Natural killer cell (primary cell): Measurements from ENCODE around the gene TMC5. TPM values are rescaled to one million over a fixed set of nuclear protein-coding genes. Genes with fewer than 3 reads are reported as not detected.

Experiments
- ATAC-seq, 3 donors: fragments of 150-1000 bp in 2 of 3; fragments of 200-7000 bp in 1 of 3; cut with Tn5 transposase; 1 replicate in 1 of 3; 2 replicates in 2 of 3; pipeline ENCODE4 v1.10.0; 2021; ENCODE audit warnings: mild to moderate bottlenecking in 2 of 3, moderate library complexity in 2 of 3
- DNase-seq, 2 donors: peaks; one replicate each; pipeline versions ENCODE4 v3.0.0 to v3.0.0-alpha.2; 2013 to 2021; ENCODE audit warnings: mixed read lengths in 1 of 2
- H3K27ac ChIP-seq: one replicate; pipeline ENCODE4 v1.5.1; 2013; ENCODE audit warnings: mild to moderate bottlenecking, low read length
- H3K27me3 ChIP-seq: one replicate; pipeline ENCODE4 v1.6.1; 2013; ENCODE audit warnings: low read length; ENCODE audit not compliant: control insufficient read depth, insufficient read depth
- H3K36me3 ChIP-seq: one replicate; pipeline ENCODE4 v1.6.1; 2013; ENCODE audit warnings: low read length; ENCODE audit not compliant: control insufficient read depth, insufficient read depth
- H3K4me1 ChIP-seq: one replicate; pipeline ENCODE4 v1.6.1; 2013; ENCODE audit warnings: low read length; ENCODE audit not compliant: control insufficient read depth, insufficient read depth
- H3K4me3 ChIP-seq: one replicate; pipeline ENCODE4 v1.5.1; 2013; ENCODE audit warnings: low read length
- H3K9me3 ChIP-seq: one replicate; pipeline ENCODE4 v1.6.1; 2013; ENCODE audit warnings: low read length; ENCODE audit not compliant: control insufficient read depth, insufficient read depth
- H3K27ac Mint-ChIP-seq, 2 donors: one replicate each; pipeline ENCODE4 v1.8.0; 2022; ENCODE audit warnings: mild to moderate bottlenecking in 2 of 2, mixed read lengths in 2 of 2, moderate library complexity in 1 of 2
- H3K27me3 Mint-ChIP-seq, 2 donors: one replicate each; pipeline ENCODE4 v1.8.0; 2022; ENCODE audit warnings: low read depth in 2 of 2, mixed read lengths in 2 of 2
- H3K36me3 Mint-ChIP-seq: one replicate; pipeline ENCODE4 v1.8.0; 2022; ENCODE audit warnings: mixed read lengths
- H3K4me1 Mint-ChIP-seq, 2 donors: one replicate each; pipeline ENCODE4 v1.8.0; 2022; ENCODE audit warnings: mixed read lengths in 2 of 2
- H3K4me3 Mint-ChIP-seq: one replicate; pipeline ENCODE4 v1.8.0; 2022; ENCODE audit warnings: mild to moderate bottlenecking, moderate library complexity, mixed read lengths
- H3K9me3 Mint-ChIP-seq, 2 donors: one replicate each; pipeline ENCODE4 v1.8.0; 2022; ENCODE audit warnings: mixed read lengths in 2 of 2
- WGBS: methylation state at CpG from one replicate; pipeline ENCODE4 v1.1.7; 2013; ENCODE audit warnings: missing lambda C conversion rate; ENCODE audit not compliant: insufficient coverage; 5-methylcytosine and 5-hydroxymethylcytosine counted together
- intact Hi-C: fragments of 100-400 bp; cut with micrococcal nuclease; formaldehyde crosslinking; loops from one replicate; pipeline ENCODE4 v1.14.2; 2022
- total RNA-seq, 4 donors: library from RNA; stranded (reverse); fragments of 120-200 nt in 1 of 4; gene quantifications; one replicate each; pipeline versions ENCODE4 v1.2.3 to v1.2.4, GENCODE V29; 2013 to 2022
- TF ChIP-seq, protein P1 (sequence below): fragments of 200-600 bp; IDR thresholded peaks from one replicate; pipeline ENCODE4 v1.8.0; 2022; ENCODE audit warnings: antibody characterized with exemption

The TMC5 gene
- total RNA-seq, 3 donors from 2014 or later (not counting 1 experiment from before 2014, with no cell fraction given) = not detected

DNA sequence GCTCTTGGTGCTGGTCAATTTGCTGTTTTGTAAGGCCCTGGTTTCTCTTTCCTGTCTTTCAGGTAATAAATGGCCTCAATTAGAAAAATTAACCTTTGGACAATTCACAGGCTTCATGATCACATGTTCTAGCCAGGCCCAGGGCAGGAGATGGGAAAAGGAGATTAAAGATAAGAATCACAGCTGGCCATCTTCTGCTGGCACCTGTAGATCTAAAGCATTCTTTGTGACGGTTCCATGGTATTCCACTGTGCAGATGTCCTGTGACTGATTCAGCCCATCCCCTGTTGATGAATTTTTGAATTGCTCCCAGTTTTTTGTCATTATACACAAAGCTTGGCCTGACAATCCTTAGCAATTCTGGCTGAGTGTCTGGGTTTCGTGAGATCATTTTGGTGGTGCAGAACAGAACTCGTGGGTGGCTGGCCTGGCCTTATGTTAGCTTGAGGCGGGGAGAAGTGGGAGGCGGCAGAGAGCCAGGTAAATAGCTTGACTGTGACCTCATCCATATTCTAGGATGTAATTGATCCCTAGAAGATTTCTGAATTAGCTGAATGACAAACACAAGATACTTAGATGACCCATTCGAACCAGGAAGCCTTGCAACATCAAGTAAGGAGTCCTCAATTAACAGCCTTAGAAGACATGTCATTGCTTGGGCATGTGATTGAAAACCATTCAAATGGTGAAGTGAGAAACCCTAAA is 14.1 kb downstream of the TMC5 start:
- Mint-ChIP-seq H3K27ac (no peak overlapping the region), H3K4me1 (no peaks in the 10 kb centered on the region), H3K4me3 (no peak overlapping the region), H3K9me3 (peaks cover 0 to 4% of the 10 kb centered on the region in 2 donors), H3K27me3 (peaks cover 0 to 4% of the 10 kb centered on the region in 2 donors), H3K36me3 (no peaks in the 10 kb centered on the region)
- intact Hi-C loops = no loop called here
- no peaks in the 10 kb centered on the region for H3K4me1 ChIP-seq
- H3K4me3 ChIP-seq = no peak overlapping the region
- DNase-seq (no peak), ATAC-seq (no peak)
- no peaks in the 10 kb centered on the region for H3K27me3 ChIP-seq
- TF ChIP-seq, protein P1, sequence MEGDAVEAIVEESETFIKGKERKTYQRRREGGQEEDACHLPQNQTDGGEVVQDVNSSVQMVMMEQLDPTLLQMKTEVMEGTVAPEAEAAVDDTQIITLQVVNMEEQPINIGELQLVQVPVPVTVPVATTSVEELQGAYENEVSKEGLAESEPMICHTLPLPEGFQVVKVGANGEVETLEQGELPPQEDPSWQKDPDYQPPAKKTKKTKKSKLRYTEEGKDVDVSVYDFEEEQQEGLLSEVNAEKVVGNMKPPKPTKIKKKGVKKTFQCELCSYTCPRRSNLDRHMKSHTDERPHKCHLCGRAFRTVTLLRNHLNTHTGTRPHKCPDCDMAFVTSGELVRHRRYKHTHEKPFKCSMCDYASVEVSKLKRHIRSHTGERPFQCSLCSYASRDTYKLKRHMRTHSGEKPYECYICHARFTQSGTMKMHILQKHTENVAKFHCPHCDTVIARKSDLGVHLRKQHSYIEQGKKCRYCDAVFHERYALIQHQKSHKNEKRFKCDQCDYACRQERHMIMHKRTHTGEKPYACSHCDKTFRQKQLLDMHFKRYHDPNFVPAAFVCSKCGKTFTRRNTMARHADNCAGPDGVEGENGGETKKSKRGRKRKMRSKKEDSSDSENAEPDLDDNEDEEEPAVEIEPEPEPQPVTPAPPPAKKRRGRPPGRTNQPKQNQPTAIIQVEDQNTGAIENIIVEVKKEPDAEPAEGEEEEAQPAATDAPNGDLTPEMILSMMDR = no peak
- H3K27ac ChIP-seq = no peak overlapping the region
- WGBS = 91% methylated on average over 6 of the region's 6 CpGs
- no peaks in the 10 kb centered on the region for H3K36me3 ChIP-seq
- no peaks in the 10 kb centered on the region for H3K9me3 ChIP-seq

DNA sequence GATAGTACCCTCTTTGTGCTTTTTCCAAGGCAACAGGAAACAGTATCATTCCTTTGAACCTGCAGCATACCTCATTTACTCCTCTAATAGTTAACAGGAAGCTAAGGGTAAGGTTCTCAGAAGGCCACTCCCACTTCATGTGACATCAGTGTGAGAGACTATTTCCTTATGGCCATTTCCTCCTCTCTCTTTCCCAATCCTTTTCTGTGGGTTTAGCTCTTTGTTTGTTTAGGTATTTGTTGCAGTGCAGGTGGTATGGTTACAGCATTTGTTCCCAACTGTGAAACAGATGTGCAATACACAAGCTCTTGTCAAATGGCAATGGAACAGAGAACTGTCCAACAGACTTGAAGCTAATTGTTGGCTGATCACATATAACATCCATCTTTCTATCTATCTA is 14.7 kb downstream of the TMC5 start:
- intact Hi-C loops = no loop called here
- no peaks in the 10 kb centered on the region for H3K36me3 Mint-ChIP-seq
- H3K4me3 Mint-ChIP-seq = no peak overlapping the region

DNA sequence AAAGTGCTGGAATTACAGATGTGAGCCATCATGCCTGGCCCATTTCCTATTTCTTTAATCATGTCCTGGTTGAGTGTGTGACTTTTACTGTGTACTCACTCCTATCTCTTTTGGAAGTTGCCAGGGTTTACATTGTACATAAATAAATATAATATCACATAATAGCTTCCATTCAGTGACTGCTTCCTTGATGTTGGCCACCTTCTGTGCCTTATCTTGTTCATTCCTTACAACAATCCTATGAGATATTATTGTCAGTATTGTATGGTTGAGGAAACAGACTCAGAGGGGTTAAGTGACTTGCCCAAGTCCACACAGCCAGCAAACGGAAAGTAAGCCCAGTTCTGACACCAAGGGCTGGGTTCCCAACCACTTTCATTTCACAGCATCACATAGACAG is 16.9 kb downstream of the TMC5 start:
- peaks cover 0 to 5% of the 10 kb centered on the region in 2 donors for H3K4me1 Mint-ChIP-seq

More for the DNA sequence above, 14.7 kb downstream of the TMC5 start:
- TF ChIP-seq, protein P1 = no peak
- Histone ChIP-seq H3K4me1 (no peaks in the 10 kb centered on the region), H3K9me3 (no peaks in the 10 kb centered on the region), H3K4me3 (no peak overlapping the region), H3K36me3 (no peaks in the 10 kb centered on the region), H3K27me3 (no peaks in the 10 kb centered on the region), H3K27ac (no peak overlapping the region)
- H3K4me1 Mint-ChIP-seq = peaks cover 0 to 1% of the 10 kb centered on the region in 2 donors
- no peak overlapping the region for H3K27ac Mint-ChIP-seq
- peaks cover 0 to 4% of the 10 kb centered on the region in 2 donors for H3K9me3 Mint-ChIP-seq
- DNase-seq (no peak), ATAC-seq (no peak)
- H3K27me3 Mint-ChIP-seq = peaks cover 0 to 4% of the 10 kb centered on the region in 2 donors

More for the DNA sequence above, 16.9 kb downstream of the TMC5 start:
- no peaks in the 10 kb centered on the region for H3K36me3 ChIP-seq
- H3K27me3 ChIP-seq = no peaks in the 10 kb centered on the region
- intact Hi-C loops = no loop called here
- no peaks in the 10 kb centered on the region for H3K36me3 Mint-ChIP-seq
- no peaks in the 10 kb centered on the region for H3K9me3 ChIP-seq
- peaks cover 0 to 4% of the 10 kb centered on the region in 2 donors for H3K9me3 Mint-ChIP-seq
- DNase-seq (no peak), ATAC-seq (no peak)
- WGBS = 71% methylated on average over 1 of the region's 1 CpG
- H3K4me3 ChIP-seq = no peak overlapping the region
- no peak overlapping the region for H3K4me3 Mint-ChIP-seq
- no peak overlapping the region for H3K27ac Mint-ChIP-seq
- TF ChIP-seq, protein P1 = no peak
- H3K27ac ChIP-seq = no peak overlapping the region
- no peaks in the 10 kb centered on the region for H3K4me1 ChIP-seq
- peaks cover 0 to 4% of the 10 kb centered on the region in 2 donors for H3K27me3 Mint-ChIP-seq
